K562 (cell line): ENCODE data around the gene ARID3A. TPM values are rescaled to one million over a fixed set of nuclear protein-coding genes. Genes with fewer than 3 reads are reported as not detected.

ENCODE experiments used
- ASH1L ChIP-seq: fragments of 450-650 bp; IDR thresholded peaks from 2 replicates; pipeline ENCODE4 v1.6.1; 2018; ENCODE audit warnings: borderline replicate concordance, mild to moderate bottlenecking, low read depth; ENCODE audit not compliant: partially characterized antibody
- ATF1 ChIP-seq, 2 experiments: fragments of 450-650 bp in 1 of 2; IDR thresholded peaks; 2 replicates each; pipeline ENCODE4 v1.6.1; 2016; ENCODE audit warnings: missing compliant biosample characterization in 1 of 2, missing genetic modification characterization in 1 of 2
- BRF1 ChIP-seq: IDR thresholded peaks from 3 replicates; pipeline ENCODE4 v1.6.1; 2011; ENCODE audit warnings: borderline replicate concordance, mild to moderate bottlenecking; ENCODE audit not compliant: insufficient read length; ENCODE audit errors: extremely low read depth
- CHAMP1 ChIP-seq: fragments of 450-650 bp; IDR thresholded peaks from 2 replicates; pipeline ENCODE4 v1.6.1; 2016; ENCODE audit warnings: mild to moderate bottlenecking
- DIDO1 ChIP-seq: fragments of 450-650 bp; IDR thresholded peaks from 2 replicates; pipeline ENCODE4 v1.6.1; 2016; ENCODE audit warnings: low read depth, missing biosample characterization, missing genetic modification characterization
- EZH2 ChIP-seq: IDR thresholded peaks from 2 replicates; pipeline ENCODE4 v1.6.1; 2012; ENCODE audit warnings: low read depth, mild to moderate bottlenecking, inconsistent platforms, low read length, borderline replicate concordance
- KDM1A ChIP-seq, 2 experiments: fragments of 450-650 bp; IDR thresholded peaks; 2 replicates each; pipeline ENCODE4 v1.6.1; 2016; ENCODE audit warnings: mild to moderate bottlenecking in 2 of 2
- MCM2 ChIP-seq: fragments of 450-650 bp; IDR thresholded peaks from 2 replicates; pipeline ENCODE4 v1.6.1; 2017; ENCODE audit warnings: low read depth, mild to moderate bottlenecking
- MCM3 ChIP-seq: fragments of 450-650 bp; IDR thresholded peaks from 2 replicates; pipeline ENCODE4 v1.6.1; 2016
- MTF1 ChIP-seq: fragments of 250-450 bp; sonication (Bioruptor Pico); IDR thresholded peaks from 2 replicates; pipeline ENCODE4 v1.9.0; 2021; ENCODE audit warnings: moderate library complexity, mild to moderate bottlenecking, inconsistent platforms, borderline replicate concordance
- POLR3A ChIP-seq: IDR thresholded peaks from 2 replicates; pipeline ENCODE4 v1.6.1; 2011; ENCODE audit warnings: borderline replicate concordance, mild to moderate bottlenecking, moderate library complexity; ENCODE audit not compliant: insufficient read length, insufficient read depth; ENCODE audit errors: extremely low read depth
- RBM25 ChIP-seq: fragments of 200-400 bp; formaldehyde crosslinking; IDR thresholded peaks from 2 replicates; pipeline ENCODE4 v1.6.1; 2018; ENCODE audit warnings: low read length, low read depth, moderate library complexity; ENCODE audit not compliant: severe bottlenecking
- SMARCA5 ChIP-seq: fragments of 450-650 bp; IDR thresholded peaks from 2 replicates; pipeline ENCODE4 v1.6.1; 2016
- ZBTB5 ChIP-seq: fragments of 450-650 bp; IDR thresholded peaks from 2 replicates; pipeline ENCODE4 v1.6.1; 2017; ENCODE audit warnings: antibody characterized with exemption
- ZKSCAN1 ChIP-seq: fragments of 150-350 bp; IDR thresholded peaks from 2 replicates; pipeline ENCODE4 v1.6.1; 2016; ENCODE audit warnings: low read depth, low read length
- ZNF699 ChIP-seq: fragments of 250-450 bp; sonication (Bioruptor Pico); IDR thresholded peaks from 2 replicates; pipeline ENCODE4 v1.8.0; 2021; ENCODE audit warnings: mild to moderate bottlenecking, moderate library complexity; ENCODE audit not compliant: insufficient replicate concordance
- ZNF764 ChIP-seq: fragments of 250-450 bp; sonication (Bioruptor Pico); IDR thresholded peaks from 2 replicates; pipeline ENCODE4 v1.4.0; 2020; ENCODE audit warnings: low read depth, mild to moderate bottlenecking, moderate library complexity
- polyA plus RNA-seq, 8 experiments: library from polyadenylated mRNA; depleted of rRNA in 4 of 8; stranded (reverse) in 5 of 8; unstranded in 3 of 8; fragments of >200 nt; fragmentation: Nextera tagmentation in 2 of 8; fragmentation: Illumina TruSeq in 1 of 8; extraction: Ambion mirVana in 2 of 8; extraction: Trizol in 1 of 8; gene quantifications; 2 replicates each; pipeline versions ENCODE4 v1.2.1 to v1.2.3, GENCODE V29; 2011 to 2014; ENCODE audit warnings: inconsistent platforms in 1 of 8, missing spikeins in 1 of 8
- total RNA-seq, 7 experiments: library from RNA; depleted of rRNA in 6 of 7; stranded (reverse); fragments of >200 nt in 6 of 7; fragmentation: Illumina TruSeq in 2 of 7; extraction: Trizol in 2 of 7; gene quantifications; 2 replicates each; pipeline versions ENCODE4 v1.2.1 to v1.2.3, GENCODE V29; 2011 to 2021; ENCODE audit warnings: low replicate concordance in 1 of 7
- TF ChIP-seq, protein P1 (sequence below), 2 experiments: fragments of 150-350 bp in 1 of 2; IDR thresholded peaks; 2 replicates each; pipeline ENCODE4 v1.6.1; 2012 to 2016; ENCODE audit warnings: low read depth in 2 of 2, low read length in 2 of 2, mild to moderate bottlenecking in 1 of 2, moderate library complexity in 1 of 2
- TF ChIP-seq, protein P2 (sequence below), 2 experiments: fragments of 450-650 bp; conservative IDR thresholded peaks; 2 replicates each; pipeline ENCODE4 v1.6.1; 2017; ENCODE audit warnings: mild to moderate bottlenecking in 2 of 2, moderate library complexity in 2 of 2

The ARID3A gene
- total and polyA plus RNA-seq, 9 of the 15 experiments (the other 6 are each of a cell fraction or from before 2014, with no cell fraction given), result 1.4 to 118 (median 31.2) TPM

DNA sequence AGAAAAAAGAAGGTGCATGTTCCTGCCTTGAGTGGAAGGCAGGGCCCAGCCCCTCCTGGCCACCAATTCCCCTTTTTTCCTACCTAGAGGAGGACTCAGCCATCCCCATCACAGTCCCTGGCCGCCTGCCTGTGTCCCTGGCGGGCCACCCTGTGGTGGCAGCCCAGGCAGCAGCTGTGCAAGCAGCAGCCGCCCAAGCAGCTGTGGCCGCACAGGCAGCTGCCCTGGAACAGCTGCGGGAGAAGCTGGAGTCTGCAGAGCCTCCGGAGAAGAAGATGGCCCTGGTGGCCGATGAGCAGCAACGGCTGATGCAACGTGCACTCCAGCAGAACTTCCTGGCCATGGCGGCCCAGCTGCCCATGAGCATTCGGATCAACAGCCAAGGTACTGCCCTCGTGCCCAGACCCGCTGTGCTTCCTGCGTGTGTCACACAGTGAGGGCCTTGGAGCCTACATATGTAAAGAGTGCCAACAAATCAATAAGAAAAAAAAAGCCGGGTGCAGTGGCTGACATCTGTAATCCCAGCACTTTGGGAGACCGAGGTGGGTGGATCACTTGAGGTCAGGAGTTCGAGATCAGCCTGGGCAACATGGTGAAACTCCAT, 40.8 kb downstream of the ARID3A start (continued):
- TF ChIP-seq ZNF764 (CRISPR knock-in tag), result no peak
- no peak for TF ChIP-seq ASH1L
- TF ChIP-seq, protein P1, sequence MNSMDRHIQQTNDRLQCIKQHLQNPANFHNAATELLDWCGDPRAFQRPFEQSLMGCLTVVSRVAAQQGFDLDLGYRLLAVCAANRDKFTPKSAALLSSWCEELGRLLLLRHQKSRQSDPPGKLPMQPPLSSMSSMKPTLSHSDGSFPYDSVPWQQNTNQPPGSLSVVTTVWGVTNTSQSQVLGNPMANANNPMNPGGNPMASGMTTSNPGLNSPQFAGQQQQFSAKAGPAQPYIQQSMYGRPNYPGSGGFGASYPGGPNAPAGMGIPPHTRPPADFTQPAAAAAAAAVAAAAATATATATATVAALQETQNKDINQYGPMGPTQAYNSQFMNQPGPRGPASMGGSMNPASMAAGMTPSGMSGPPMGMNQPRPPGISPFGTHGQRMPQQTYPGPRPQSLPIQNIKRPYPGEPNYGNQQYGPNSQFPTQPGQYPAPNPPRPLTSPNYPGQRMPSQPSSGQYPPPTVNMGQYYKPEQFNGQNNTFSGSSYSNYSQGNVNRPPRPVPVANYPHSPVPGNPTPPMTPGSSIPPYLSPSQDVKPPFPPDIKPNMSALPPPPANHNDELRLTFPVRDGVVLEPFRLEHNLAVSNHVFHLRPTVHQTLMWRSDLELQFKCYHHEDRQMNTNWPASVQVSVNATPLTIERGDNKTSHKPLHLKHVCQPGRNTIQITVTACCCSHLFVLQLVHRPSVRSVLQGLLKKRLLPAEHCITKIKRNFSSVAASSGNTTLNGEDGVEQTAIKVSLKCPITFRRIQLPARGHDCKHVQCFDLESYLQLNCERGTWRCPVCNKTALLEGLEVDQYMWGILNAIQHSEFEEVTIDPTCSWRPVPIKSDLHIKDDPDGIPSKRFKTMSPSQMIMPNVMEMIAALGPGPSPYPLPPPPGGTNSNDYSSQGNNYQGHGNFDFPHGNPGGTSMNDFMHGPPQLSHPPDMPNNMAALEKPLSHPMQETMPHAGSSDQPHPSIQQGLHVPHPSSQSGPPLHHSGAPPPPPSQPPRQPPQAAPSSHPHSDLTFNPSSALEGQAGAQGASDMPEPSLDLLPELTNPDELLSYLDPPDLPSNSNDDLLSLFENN (IDR thresholded peaks at IDR 0.05; ENCODE audit: low read depth in 2 of 2, low read length in 2 of 2), result no peak
- no peak for TF ChIP-seq EZH2
- TF ChIP-seq ZNF699 (CRISPR knock-in tag), result no peak
- TF ChIP-seq RBM25, result peak; percentile 24
- TF ChIP-seq DIDO1 (tag), result no peak
- no peak for TF ChIP-seq ATF1 (CRISPR knock-in tag; IDR thresholded peaks at IDR 0.05)
- no peak for TF ChIP-seq ATF1 (tag; IDR thresholded peaks at IDR 0.05)
- TF ChIP-seq CHAMP1, result peak; percentile 93
- no peak for TF ChIP-seq MTF1 (CRISPR knock-in tag)
- peak; percentile 56 to 78 for TF ChIP-seq KDM1A (IDR thresholded peaks at IDR 0.05)
- TF ChIP-seq MCM2, result no peak
- TF ChIP-seq, protein P2, sequence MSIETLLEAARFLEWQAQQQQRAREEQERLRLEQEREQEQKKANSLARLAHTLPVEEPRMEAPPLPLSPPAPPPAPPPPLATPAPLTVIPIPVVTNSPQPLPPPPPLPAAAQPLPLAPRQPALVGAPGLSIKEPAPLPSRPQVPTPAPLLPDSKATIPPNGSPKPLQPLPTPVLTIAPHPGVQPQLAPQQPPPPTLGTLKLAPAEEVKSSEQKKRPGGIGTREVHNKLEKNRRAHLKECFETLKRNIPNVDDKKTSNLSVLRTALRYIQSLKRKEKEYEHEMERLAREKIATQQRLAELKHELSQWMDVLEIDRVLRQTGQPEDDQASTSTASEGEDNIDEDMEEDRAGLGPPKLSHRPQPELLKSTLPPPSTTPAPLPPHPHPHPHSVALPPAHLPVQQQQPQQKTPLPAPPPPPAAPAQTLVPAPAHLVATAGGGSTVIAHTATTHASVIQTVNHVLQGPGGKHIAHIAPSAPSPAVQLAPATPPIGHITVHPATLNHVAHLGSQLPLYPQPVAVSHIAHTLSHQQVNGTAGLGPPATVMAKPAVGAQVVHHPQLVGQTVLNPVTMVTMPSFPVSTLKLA (conservative IDR thresholded peaks at IDR 0.05), result no peak
- TF ChIP-seq MCM3, result no peak
- no peak for TF ChIP-seq SMARCA5
- no peak for TF ChIP-seq ZBTB5
- TF ChIP-seq BRF1, result no peak
- TF ChIP-seq POLR3A, result no peak
- TF ChIP-seq ZKSCAN1, result peak; percentile 33; the same call in 1 of the 2 replicates
